HepG2 (cell line): ENCODE data around the gene CRYM. TPM values are rescaled to one million over a fixed set of nuclear protein-coding genes. Genes with fewer than 3 reads are reported as not detected.
A peak's percentile ranks its signal among the peaks of the same experiment; 100 is the strongest.

ENCODE experiments used
- AKNA ChIP-seq: sonication (generic); formaldehyde crosslinking; IDR thresholded peaks from 2 replicates; pipeline ENCODE4 v1.4.0; 2020; ENCODE audit warnings: missing genetic modification reagents, borderline replicate concordance
- CREB3 ChIP-seq: sonication (generic); formaldehyde crosslinking; IDR thresholded peaks from 2 replicates; pipeline ENCODE4 v1.5.0; 2020; ENCODE audit warnings: missing genetic modification reagents
- ETV6 ChIP-seq: sonication (generic); formaldehyde crosslinking; conservative IDR thresholded peaks from 2 replicates; pipeline ENCODE4 v1.4.0; 2020; ENCODE audit warnings: missing genetic modification reagents
- HBP1 ChIP-seq: IDR thresholded peaks from 2 replicates; pipeline ENCODE4 v1.6.1; 2016; ENCODE audit warnings: low read depth, control low read depth
- HES4 ChIP-seq: sonication (generic); formaldehyde crosslinking; IDR thresholded peaks from 2 replicates; pipeline ENCODE4 v1.9.0; 2021; ENCODE audit warnings: mild to moderate bottlenecking, missing genetic modification reagents, borderline replicate concordance
- HNRNPLL ChIP-seq: fragments of 200-400 bp; formaldehyde crosslinking; IDR thresholded peaks from 2 replicates; pipeline ENCODE4 v1.6.1; 2017; ENCODE audit warnings: mild to moderate bottlenecking, low read depth, low read length; ENCODE audit not compliant: poor library complexity, severe bottlenecking
- HOXA3 ChIP-seq: sonication (generic); formaldehyde crosslinking; IDR thresholded peaks from 2 replicates; pipeline ENCODE4 v1.5.0; 2020; ENCODE audit warnings: missing genetic modification reagents
- KMT2B ChIP-seq: IDR thresholded peaks from 2 replicates; pipeline ENCODE4 v1.6.1; 2016; ENCODE audit warnings: missing genetic modification reagents, missing compliant biosample characterization
- PHF21A ChIP-seq: sonication (generic); formaldehyde crosslinking; IDR thresholded peaks from 2 replicates; pipeline ENCODE4 v1.5.0; 2020; ENCODE audit warnings: mild to moderate bottlenecking, missing genetic modification reagents
- SMAD3 ChIP-seq: sonication (generic); formaldehyde crosslinking; IDR thresholded peaks from 2 replicates; pipeline ENCODE4 v1.4.0; 2020; ENCODE audit warnings: missing genetic modification reagents
- SP5 ChIP-seq: IDR thresholded peaks from 2 replicates; pipeline ENCODE4 v1.6.1; 2016; ENCODE audit warnings: low read depth, borderline replicate concordance
- SRF ChIP-seq: IDR thresholded peaks from 2 replicates; pipeline ENCODE4 v1.6.1; 2011; ENCODE audit warnings: mild to moderate bottlenecking, low read depth, low read length, moderate library complexity
- TOE1 ChIP-seq: sonication (generic); formaldehyde crosslinking; IDR thresholded peaks from 2 replicates; pipeline ENCODE4 v1.4.0; 2020; ENCODE audit warnings: mild to moderate bottlenecking, missing genetic modification reagents
- ZBTB7B ChIP-seq: sonication (generic); formaldehyde crosslinking; IDR thresholded peaks from 2 replicates; pipeline ENCODE4 v1.4.0; 2020; ENCODE audit warnings: missing genetic modification reagents
- ZNF333 ChIP-seq: sonication (generic); formaldehyde crosslinking; IDR thresholded peaks from 2 replicates; pipeline ENCODE4 v1.4.0; 2020; ENCODE audit warnings: mild to moderate bottlenecking, missing genetic modification reagents, borderline replicate concordance
- ZNF605 ChIP-seq: sonication (generic); formaldehyde crosslinking; IDR thresholded peaks from 2 replicates; pipeline ENCODE4 v1.8.0; 2022; ENCODE audit warnings: mild to moderate bottlenecking, missing genetic modification reagents
- ZNF607 ChIP-seq: sonication (generic); formaldehyde crosslinking; IDR thresholded peaks from 2 replicates; pipeline ENCODE4 v1.5.1; 2020; ENCODE audit warnings: missing genetic modification reagents, mild to moderate bottlenecking, borderline replicate concordance
- ZNF713 ChIP-seq: sonication (generic); formaldehyde crosslinking; IDR thresholded peaks from 2 replicates; pipeline ENCODE4 v1.4.0; 2020; ENCODE audit warnings: mild to moderate bottlenecking, missing genetic modification reagents
- ZNF75D ChIP-seq: sonication (generic); formaldehyde crosslinking; IDR thresholded peaks from 2 replicates; pipeline ENCODE4 v1.8.1; 2023; ENCODE audit warnings: missing genetic modification reagents, mild to moderate bottlenecking, borderline replicate concordance
- ZNF790 ChIP-seq: sonication (generic); formaldehyde crosslinking; IDR thresholded peaks from 2 replicates; pipeline ENCODE4 v1.8.0; 2022; ENCODE audit warnings: missing genetic modification reagents, mild to moderate bottlenecking, borderline replicate concordance
- polyA plus RNA-seq, 8 experiments: library from polyadenylated mRNA; depleted of rRNA in 3 of 8; stranded (reverse) in 7 of 8; unstranded in 1 of 8; fragments of >200 nt; fragmentation: Illumina TruSeq in 4 of 8; extraction: Trizol in 4 of 8; gene quantifications; 2 replicates each; pipeline versions ENCODE4 v1.2.1 to v1.2.3, GENCODE V29; 2011 to 2016; ENCODE audit warnings: low read depth in 4 of 8, missing spikeins in 1 of 8, mixed read lengths in 1 of 8; ENCODE audit not compliant: insufficient read depth in 1 of 8
- total RNA-seq, 5 experiments: library from RNA; depleted of rRNA; stranded (reverse); fragments of >200 nt; fragmentation: Illumina TruSeq; extraction: Trizol; gene quantifications; 2 replicates each; pipeline ENCODE4 v1.2.3, GENCODE V29; 2016; ENCODE audit warnings: low read depth in 1 of 5
- TF ChIP-seq, protein P1 (sequence below): sonication (generic); formaldehyde crosslinking; IDR thresholded peaks from 2 replicates; pipeline ENCODE4 v1.4.0; 2020; ENCODE audit warnings: missing genetic modification reagents, borderline replicate concordance

The CRYM gene
- total and polyA plus RNA-seq, 2 of the 13 experiments (the other 11 are each of a cell fraction or from before 2014, with no cell fraction given): 1.9 to 2.2 TPM

DNA sequence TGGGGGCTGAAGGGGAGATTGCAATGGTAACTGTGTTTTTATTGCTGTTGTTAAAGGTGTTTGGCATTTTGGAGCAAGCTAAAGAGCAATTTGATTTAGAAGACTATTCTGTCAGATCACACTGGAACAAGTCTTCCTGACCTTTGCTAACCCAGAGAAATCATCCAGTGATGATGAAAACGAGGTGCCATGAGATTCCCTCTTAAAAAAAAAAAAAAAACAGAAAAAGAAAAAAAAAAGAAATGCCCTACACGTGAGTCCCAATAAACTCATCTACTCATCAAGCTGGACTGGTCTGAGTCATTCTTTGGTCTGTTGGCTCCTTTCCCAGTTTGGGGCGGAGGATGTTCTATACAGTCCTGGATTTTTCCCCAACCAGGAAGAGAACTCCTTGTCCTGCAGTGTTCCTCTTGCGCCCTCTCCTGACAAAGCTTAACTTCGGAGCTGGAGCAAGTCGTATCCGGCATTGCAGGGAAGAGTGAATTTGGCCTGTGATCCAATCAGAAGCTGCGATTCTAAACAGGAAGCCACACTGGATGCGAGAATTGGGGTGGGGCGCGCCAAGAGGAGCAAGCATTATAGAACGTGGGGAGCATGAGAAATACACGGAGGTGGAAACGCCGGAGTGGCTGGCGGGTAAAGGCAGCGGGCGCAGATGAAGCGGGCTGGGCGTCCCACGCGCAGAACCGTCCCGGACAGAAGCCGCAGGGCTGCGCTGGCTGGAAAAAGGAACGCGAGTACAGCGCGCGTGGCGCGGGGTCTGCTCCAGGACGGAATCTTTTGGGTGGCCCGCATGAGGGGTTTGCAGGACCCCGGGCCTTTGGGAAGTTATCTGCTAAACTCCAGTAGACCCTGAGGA is 22.4 kb upstream of the CRYM start (continued):
- TF ChIP-seq SP5 (peak; percentile 86), ETV6 (CRISPR knock-in tag) (no peak; the same call in 1 of the 2 replicates), AKNA (CRISPR knock-in tag) (no peak), ZNF713 (CRISPR knock-in tag) (0 out of 2 replicates have a peak, but pooled peaks have one; percentile 54), PHF21A (CRISPR knock-in tag) (peak; percentile 97), SMAD3 (CRISPR knock-in tag) (peak; percentile 97), ZNF605 (CRISPR knock-in tag) (peak; percentile 88), KMT2B (CRISPR knock-in tag) (peak; percentile 89), HOXA3 (CRISPR knock-in tag) (peak; percentile 80), HES4 (CRISPR knock-in tag) (0 out of 2 replicates have a peak, but pooled peaks have one; percentile 47), TOE1 (CRISPR knock-in tag) (peak; percentile 84), ZNF333 (CRISPR knock-in tag) (no peak), HBP1 (CRISPR knock-in tag) (0 out of 2 replicates have a peak, but pooled peaks have one; percentile 50), ZBTB7B (peak; percentile 66; the same call in 1 of the 2 replicates), ZNF790 (CRISPR knock-in tag) (no peak), ZNF75D (CRISPR knock-in tag) (no peak), CREB3 (CRISPR knock-in tag) (no peak), SRF (peak; percentile 52; the same call in 1 of the 2 replicates), ZNF607 (CRISPR knock-in tag) (no peak; the same call in none of the 2 replicates), HNRNPLL (no peak)
- TF ChIP-seq, protein P1, sequence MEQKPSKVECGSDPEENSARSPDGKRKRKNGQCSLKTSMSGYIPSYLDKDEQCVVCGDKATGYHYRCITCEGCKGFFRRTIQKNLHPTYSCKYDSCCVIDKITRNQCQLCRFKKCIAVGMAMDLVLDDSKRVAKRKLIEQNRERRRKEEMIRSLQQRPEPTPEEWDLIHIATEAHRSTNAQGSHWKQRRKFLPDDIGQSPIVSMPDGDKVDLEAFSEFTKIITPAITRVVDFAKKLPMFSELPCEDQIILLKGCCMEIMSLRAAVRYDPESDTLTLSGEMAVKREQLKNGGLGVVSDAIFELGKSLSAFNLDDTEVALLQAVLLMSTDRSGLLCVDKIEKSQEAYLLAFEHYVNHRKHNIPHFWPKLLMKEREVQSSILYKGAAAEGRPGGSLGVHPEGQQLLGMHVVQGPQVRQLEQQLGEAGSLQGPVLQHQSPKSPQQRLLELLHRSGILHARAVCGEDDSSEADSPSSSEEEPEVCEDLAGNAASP (CRISPR knock-in tag): peak; percentile 91
